HS-27A (cell line): Measurements from ENCODE around the gene DPEP3.
"Not testable (repeated sequence)": the region's sequence is repeated elsewhere in the genome, so short reads cannot be mapped to it uniquely, and the experiment has no call there.

Experiments used
- DNase-seq: peaks from one replicate; pipeline ENCODE4 v3.0.0-alpha.2; 2012; ENCODE audit warnings: low read depth, missing footprints

Gene DPEP3

GRCh38 chr16:67993207-67994039 lies 13.1 kb upstream of the DPEP3 start:
- DNase-seq = no peak

DNA sequence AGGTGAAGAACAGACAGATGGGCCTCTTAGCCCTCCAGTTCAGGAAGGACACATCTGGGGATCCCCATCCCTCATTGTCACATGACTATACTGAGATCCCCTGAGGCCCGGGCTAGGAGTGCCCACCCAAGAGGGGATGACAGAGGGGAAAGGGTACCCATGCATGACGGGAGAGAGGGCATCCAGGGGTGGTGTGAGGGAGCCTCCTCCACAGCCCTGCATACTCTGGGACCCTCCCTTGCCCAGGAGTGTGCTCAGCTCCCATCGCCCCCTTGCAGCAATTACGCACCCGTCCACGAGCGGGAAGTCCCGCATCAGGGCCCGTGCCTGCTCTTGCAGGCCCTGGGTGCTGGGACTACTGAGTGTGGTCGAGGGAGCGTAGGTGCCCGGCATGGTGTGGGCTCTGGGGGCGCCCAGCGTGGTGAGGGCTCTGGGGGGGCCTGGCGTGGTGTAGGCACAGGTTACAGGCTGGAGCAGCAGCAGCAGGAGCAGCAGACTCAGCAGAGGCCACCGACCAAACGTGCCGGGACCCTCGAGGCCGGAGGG lies 12.4 kb upstream of the DPEP3 start:
- DNase-seq = no peak

DNA sequence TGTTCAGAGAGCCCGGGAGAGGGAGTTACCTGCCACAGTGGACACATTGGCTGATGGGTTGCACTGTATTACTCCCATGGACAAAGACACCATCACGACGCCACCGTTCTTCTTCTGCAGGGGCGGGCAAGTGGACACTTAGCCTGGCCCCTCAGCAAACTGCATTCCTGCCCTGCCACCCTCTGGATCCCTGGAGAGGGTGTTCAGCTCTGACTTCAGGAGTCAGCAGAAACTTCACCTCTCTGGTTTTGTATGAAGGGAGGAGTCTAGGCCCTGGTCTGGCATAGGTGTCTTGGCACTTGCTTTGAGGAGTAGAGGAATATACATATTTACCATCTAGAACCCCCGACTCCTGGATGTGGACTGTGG lies 9.7 kb upstream of the DPEP3 start:
- DNase-seq = no peak

- no peak for DNase-seq
Observed at GRCh38 chr16:67989322-67990017, 9.2 kb upstream of the DPEP3 start.

DNA sequence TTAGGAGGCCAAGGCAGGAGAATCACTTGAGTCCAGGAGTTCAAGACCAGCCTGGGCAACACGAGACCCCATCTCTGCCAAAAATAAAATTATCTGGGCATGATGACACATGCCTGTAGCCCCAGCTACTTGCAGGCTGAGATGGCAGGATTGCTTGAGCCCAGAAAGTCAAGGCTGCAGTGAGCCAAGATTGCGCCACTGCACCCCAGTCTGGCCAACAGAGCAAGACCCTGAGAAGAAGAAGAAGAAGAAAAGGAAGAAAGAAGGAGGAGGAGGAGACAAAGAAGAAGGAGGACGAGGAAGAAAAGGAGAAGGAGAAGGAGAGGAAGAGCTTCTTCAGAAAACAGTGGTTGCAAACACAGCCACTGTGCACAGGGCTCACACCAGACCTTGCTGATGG lies 8.4 kb upstream of the DPEP3 start:
- no peak for DNase-seq

DNA sequence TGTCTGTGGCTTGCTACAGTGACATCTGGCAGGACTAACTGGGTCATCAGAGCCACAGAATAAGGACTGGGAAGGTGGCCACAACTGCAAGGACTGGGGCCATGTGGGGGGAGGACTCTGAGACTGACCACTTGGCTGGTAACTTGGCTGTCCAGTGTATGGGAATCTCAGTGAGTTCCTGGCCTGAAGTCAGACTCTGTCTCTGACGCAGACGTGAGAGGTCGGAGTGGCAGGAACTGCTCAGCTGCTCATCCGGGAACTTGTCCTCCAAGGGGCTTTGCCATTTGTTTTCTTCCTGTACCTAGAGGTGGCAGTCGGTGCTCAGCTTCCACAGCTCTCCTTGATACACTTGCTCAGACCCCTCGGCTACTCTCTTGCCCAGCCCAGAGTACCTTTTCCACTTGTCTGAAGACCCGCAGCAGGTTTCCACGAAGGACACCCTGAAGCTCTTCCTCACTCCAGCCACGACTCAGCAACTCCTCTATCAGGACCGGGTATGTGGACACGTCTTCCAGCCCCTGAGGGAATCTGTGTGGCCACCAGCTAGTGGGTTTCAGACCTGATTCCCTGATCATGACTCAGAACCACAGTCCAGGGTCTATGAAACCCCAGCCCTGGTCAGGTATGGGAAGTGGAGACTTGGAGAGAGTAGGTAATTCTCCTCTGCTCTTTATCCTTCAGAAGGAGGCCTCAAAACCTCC lies 7.3 kb upstream of the DPEP3 start:
- no peak for DNase-seq

DNA sequence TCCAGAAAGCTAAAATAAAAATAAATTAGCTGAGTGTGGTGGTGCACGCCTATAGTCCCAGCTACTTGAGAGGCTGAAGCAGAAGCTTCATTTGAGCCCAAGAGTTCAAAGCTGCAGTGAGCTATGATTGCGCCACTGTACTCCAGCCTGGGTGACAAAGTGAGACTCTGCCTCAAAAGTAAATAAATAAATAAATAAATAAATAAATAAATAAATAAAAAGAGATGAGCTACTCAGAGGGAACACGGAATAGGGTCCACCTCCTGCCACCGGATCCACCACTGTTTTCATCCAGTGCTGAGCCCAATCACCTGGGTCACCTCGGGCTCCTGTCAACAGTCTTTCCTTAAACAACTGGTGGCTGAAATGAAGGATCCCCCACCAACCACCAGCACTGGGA lies 6.7 kb upstream of the DPEP3 start:
- no peak for DNase-seq

DNA sequence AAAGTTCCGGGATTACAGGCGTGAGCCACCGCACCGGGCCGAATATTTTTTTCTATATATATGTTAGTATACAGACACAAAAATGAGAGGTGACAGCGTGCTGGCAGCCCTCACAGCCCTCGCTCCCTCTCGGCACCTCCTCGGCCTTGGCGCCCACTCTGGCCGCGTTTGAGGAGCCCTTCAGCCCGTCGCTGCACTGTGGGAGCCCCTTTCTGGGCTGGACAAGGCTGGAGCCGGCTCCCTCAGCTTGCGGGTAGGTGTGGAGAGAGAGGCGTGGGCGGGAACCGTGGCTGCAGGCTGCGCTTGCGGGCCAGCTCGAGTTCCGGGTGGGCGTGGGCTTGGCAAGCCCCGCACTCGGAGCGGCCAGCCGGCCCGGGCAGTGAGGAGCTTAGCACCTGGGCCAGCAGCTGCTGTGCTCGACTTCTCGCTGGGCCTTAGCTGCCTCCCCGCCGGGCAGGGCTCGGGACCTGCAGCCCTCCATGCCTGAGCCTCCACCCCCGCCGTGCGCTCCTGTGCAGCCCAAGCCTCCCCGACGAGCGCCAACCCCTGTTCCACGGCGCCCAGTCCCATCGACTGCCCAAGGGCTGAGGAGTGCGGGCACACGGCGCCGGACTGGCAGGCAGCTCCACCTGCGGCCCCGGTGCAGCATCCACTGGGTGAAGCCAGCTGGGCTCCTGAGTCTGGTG lies 1.9 kb upstream of the DPEP3 start:
- no peak for DNase-seq

DNA sequence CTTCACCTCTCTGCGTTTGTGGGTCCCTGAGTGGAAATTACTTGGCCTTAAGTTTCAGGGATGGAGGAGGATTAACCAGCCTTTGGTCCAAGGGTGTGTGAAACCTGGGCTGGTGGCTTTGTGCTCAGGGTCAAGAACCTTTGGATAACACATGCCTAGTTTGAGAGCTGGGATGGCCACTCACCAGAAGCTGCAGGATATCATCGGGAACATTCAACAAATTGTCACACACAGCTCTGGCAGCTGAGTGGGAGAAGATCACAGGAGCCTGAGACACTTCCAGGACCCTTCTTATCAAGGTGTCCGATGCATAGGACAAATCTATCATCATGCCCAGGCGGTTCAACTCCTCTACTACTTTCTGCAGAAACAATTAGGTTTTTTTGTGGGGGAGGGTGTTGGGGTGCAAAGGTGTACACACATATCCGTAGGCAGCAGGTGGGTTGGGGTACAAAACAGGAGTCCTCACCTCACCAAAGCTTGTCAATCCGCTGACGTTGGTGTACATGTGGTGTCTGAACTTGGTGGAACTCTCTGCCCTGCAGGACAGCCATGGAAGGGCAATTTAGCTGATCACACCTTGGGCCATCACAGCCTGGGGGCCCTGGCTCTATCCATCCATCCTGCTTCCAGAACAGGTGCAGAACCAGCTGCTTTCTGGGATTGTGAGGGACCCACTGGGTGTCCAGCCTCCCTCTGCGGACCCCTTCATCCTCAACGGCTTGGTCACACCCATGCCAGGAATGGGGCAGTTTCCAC lies 2.7 kb downstream of the DPEP3 start:
- no peak for DNase-seq

GRCh38 chr16:67977005-67977404 lies 3.3 kb downstream of the DPEP3 start:
- no peak for DNase-seq

- no peak for DNase-seq
Observed at GRCh38 chr16:67976205-67976604, 4.1 kb downstream of the DPEP3 start.

GRCh38 chr16:67975321-67976105 lies 4.8 kb downstream of the DPEP3 start:
- DNase-seq = no peak

DNA sequence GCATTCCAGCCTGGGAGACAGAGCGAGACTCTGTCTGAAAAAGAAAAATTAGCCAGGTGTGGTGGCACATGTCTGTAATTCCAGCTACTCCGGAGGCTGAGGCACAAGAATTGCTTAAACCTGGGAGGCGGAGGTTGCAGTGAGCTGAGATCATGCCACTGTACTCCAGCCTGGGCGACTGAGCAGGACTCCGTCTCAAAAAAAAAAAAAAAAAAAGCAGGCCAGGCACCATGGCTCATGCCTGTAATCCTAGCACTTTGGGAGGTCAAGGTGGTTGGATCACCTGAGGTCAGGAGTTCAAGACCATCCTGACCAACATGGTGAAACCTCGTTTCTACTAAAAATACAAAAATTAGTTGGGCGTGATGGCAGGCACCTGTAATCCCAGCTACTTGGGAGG lies 8.0 kb downstream of the DPEP3 start:
- DNase-seq = not testable (repeated sequence)

DNA sequence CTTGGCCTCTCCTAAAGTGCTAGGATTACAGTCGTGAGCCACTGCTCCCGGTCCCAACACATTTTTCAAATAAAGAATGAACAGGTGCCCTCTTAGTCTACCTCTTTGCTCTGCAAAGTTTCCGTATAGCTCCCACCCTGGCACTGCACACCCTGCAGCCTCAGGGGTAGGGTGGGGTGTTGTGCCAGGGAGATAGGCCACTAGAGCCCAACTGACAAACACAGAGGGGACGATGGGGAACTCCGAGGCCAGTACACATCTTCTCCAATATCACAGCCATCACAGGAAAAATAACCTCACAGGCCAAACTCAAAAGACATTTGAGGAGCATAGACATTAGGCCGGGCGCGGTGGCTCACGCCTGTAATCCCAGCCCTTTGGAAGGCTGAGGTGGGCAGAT lies 9.2 kb downstream of the DPEP3 start:
- DNase-seq = no peak

- no peak for DNase-seq
Observed at GRCh38 chr16:67969254-67970039, 10.9 kb downstream of the DPEP3 start.

DNA sequence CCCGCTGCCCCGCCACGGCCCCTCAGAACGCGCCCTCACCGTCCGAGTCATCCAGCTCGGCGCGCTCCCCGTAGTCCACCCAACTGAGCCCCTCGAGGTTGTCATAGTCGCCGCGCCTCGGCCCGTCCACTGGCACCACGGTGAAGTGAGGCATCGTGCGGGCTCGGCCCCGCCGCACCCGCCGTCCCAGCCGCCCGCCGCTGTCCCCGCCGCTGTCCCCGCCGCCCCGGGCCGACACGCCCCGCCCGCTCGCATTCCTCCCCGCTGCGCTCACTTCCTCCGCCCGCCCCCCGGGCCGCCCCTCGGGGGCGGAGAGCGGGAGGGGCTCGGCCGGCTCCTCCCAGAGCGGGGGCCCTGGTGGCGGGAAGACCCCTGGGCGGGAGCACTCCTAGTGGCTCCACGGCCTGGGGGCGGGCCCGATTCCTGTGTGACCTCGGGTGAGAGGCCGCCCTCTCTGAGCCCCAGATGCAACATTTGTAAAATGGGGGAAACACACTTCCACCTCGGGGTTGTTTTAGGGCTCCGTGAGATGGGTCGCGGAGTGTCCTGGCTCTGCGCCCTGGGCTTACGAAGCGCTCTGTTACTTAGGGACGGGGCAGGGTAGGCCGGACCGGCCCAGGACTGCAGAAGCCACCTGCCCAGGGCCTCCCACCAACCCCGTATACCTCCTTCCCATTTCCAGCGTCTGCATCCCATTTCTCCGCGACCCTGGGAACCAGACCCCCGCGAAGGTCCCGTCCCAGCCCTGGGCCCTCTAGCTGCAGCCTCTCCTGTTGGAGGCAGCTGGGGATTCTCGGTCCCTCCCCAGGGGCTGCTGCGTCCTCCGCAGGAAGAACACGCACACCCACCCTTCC lies 11.7 kb downstream of the DPEP3 start, which contains the start of gene SLC12A4:
SLC12A4 (minus strand) TSS at position 238 of the 854 bp plus-strand sequence; CDS start at position 154, 84 bp downstream.
- DNase-seq = no peak

GRCh38 chr16:67967958-67968399 lies 12.3 kb downstream of the DPEP3 start:
- no peak for DNase-seq

DNA sequence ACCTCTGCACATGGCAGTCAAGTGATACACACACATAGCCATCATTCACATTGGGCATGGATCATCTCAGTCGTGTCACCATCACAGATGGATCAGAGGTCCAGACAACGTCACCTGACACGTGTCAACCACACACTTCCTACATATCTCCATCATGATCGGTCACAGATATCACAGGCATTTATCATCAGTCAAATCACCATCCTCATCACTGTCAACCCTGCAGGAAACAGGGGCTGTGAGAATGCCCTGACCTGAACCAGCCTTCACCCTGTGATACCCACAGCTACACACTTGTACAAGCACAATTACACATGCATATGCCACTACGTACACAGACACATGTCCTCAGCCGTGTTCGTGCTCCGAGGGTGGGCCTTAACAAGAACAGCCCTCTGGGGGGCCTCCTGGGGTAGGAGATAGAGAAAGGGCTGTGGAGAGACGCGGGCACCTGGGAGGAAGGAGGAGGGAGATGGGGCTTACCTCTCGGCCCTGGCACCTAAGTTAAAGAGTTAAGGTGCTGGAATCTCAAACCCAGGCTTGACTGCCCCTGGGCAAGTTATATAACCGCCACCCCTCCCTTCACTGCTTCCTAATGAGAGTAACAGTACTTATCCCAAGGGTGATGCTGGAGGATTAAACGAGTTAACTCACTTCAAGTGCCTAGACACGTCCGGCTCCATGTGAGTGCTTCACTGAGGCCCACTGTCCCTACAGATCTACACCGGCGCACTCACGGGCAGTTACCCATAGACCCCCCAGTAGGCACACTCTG lies 12.9 kb downstream of the DPEP3 start:
- no peak for DNase-seq
